DND-41 (cell line): ENCODE measurements around the gene CNPPD1.

ENCODE experiments used
- CTCF ChIP-seq: IDR thresholded peaks from 2 replicates; pipeline ENCODE4 v1.5.1; 2012; ENCODE audit warnings: borderline replicate concordance, low read length, moderate library complexity, mild to moderate bottlenecking; ENCODE audit not compliant: poor library complexity, severe bottlenecking; ENCODE audit errors: extremely low read depth
- EZH2 ChIP-seq: IDR thresholded peaks from 3 replicates; pipeline ENCODE4 v1.6.1; 2012; ENCODE audit warnings: borderline replicate concordance, low read depth, mild to moderate bottlenecking, moderate library complexity, low read length, inconsistent platforms; ENCODE audit not compliant: severe bottlenecking

- no peak for TF ChIP-seq CTCF
- TF ChIP-seq EZH2: no peak
Observed at GRCh38 chr2:219127037-219127635, 49.6 kb downstream of the CNPPD1 start.
